Neural cell (in vitro differentiated cells): ENCODE data around the gene RCC2. TPM values are rescaled to one million over a fixed set of nuclear protein-coding genes. Genes with fewer than 3 reads are reported as not detected.

Source experiments
- H2AFZ ChIP-seq: fragments of 200-600, 300-800 bp; sonication (generic), shearing (Covaris generic); 2 replicates; pipeline ENCODE4 v1.6.0; 2014; ENCODE audit warnings: low read depth, mild to moderate bottlenecking, antibody characterized with exemption, low read length, moderate library complexity
- H3F3A ChIP-seq: fragments of 200-600 bp; shearing (Covaris generic); 2 replicates; pipeline ENCODE4 v1.6.1; 2016; ENCODE audit warnings: mild to moderate bottlenecking, moderate library complexity, mixed read lengths, antibody characterized with exemption, low read length; ENCODE audit not compliant: insufficient read depth, poor library complexity, severe bottlenecking
- H3K27ac ChIP-seq: fragments of 200-600, 300-800 bp; sonication (generic), shearing (Covaris generic); 2 replicates; pipeline ENCODE4 v1.5.1; 2014; ENCODE audit warnings: mild to moderate bottlenecking, low read length, moderate library complexity
- H3K27me3 ChIP-seq: fragments of 300-800, 200-600 bp; sonication (generic), shearing (Covaris generic); 2 replicates; pipeline ENCODE4 v1.6.0; 2014; ENCODE audit warnings: mild to moderate bottlenecking, low read depth, low read length, moderate library complexity; ENCODE audit not compliant: insufficient read depth
- H3K36me3 ChIP-seq: fragments of 300-800, 200-600 bp; sonication (generic), shearing (Covaris generic); 2 replicates; pipeline ENCODE4 v1.5.1; 2014; ENCODE audit warnings: mild to moderate bottlenecking, antibody characterized with exemption, low read length, moderate library complexity; ENCODE audit not compliant: insufficient read depth
- H3K4me2 ChIP-seq: fragments of 300-800, 200-600 bp; sonication (generic), shearing (Covaris generic); 2 replicates; pipeline ENCODE4 v1.6.0; 2014; ENCODE audit warnings: mild to moderate bottlenecking, low read length
- H3K4me3 ChIP-seq: fragments of 300-800, 200-600 bp; sonication (generic), shearing (Covaris generic); 2 replicates; pipeline ENCODE4 v1.5.1; 2014; ENCODE audit warnings: mild to moderate bottlenecking, low read length, moderate library complexity
- H3K79me2 ChIP-seq: fragments of 200-600 bp; shearing (Covaris generic); replicated peaks from 2 replicates; pipeline ENCODE4 v1.6.0; 2014; ENCODE audit warnings: mild to moderate bottlenecking, low read length, moderate library complexity; ENCODE audit not compliant: insufficient read depth
- H3K9ac ChIP-seq: fragments of 300-800, 200-600 bp; sonication (generic), shearing (Covaris generic); 2 replicates; pipeline ENCODE4 v1.6.1; 2016; ENCODE audit warnings: mild to moderate bottlenecking, low read length, mixed read lengths
- H3K9me2 ChIP-seq: fragments of 200-600 bp; shearing (Covaris generic); 2 replicates; pipeline ENCODE4 v1.6.1; 2016; ENCODE audit warnings: mild to moderate bottlenecking, low read length, mixed read lengths; ENCODE audit not compliant: insufficient read depth
- H3K9me3 ChIP-seq: fragments of 200-600, 300-800 bp; sonication (generic), shearing (Covaris generic); 2 replicates; pipeline ENCODE4 v1.6.1; 2016; ENCODE audit warnings: mild to moderate bottlenecking, mixed run types, low read length, moderate library complexity, mixed read lengths
- H4K20me1 ChIP-seq: fragments of 200-600 bp; shearing (Covaris generic); 2 replicates; pipeline ENCODE4 v1.6.1; 2016; ENCODE audit warnings: mild to moderate bottlenecking, mixed run types; ENCODE audit not compliant: insufficient read depth
- EP300 ChIP-seq: fragments of 450-650 bp; conservative IDR thresholded peaks from 2 replicates; pipeline ENCODE4 v1.6.1; 2014; ENCODE audit warnings: antibody characterized with exemption, mild to moderate bottlenecking, moderate library complexity; ENCODE audit not compliant: poor library complexity, severe bottlenecking
- MXI1 ChIP-seq: fragments of 450-650 bp; conservative IDR thresholded peaks from 2 replicates; pipeline ENCODE4 v1.6.1; 2014; ENCODE audit warnings: antibody characterized with exemption, mild to moderate bottlenecking; ENCODE audit not compliant: poor library complexity, severe bottlenecking
- POLR2AphosphoS5 ChIP-seq: IDR thresholded peaks from 2 replicates; pipeline ENCODE4 v1.6.1; 2012
- SMC3 ChIP-seq: fragments of 450-650 bp; conservative IDR thresholded peaks from 2 replicates; pipeline ENCODE4 v1.6.1; 2014; ENCODE audit warnings: antibody characterized with exemption, mild to moderate bottlenecking, moderate library complexity; ENCODE audit not compliant: poor library complexity
- polyA plus RNA-seq: library from polyadenylated mRNA; depleted of rRNA; stranded (reverse); fragments of >200 nt; gene quantifications from 2 replicates; pipeline ENCODE4 v1.2.3, GENCODE V29; 2014
- TF ChIP-seq, protein P1 (sequence below): fragments of 450-650 bp; IDR thresholded peaks from 2 replicates; pipeline ENCODE4 v1.5.1; 2014; ENCODE audit warnings: antibody characterized with exemption, mild to moderate bottlenecking, moderate library complexity; ENCODE audit not compliant: poor library complexity, severe bottlenecking
- TF ChIP-seq, protein P2 (sequence below): IDR thresholded peaks from 2 replicates; pipeline ENCODE4 v1.6.1; 2012; ENCODE audit warnings: borderline replicate concordance

Gene RCC2
- polyA plus RNA-seq, 1 donor from 2014 or later: 34.4 TPM

DNA sequence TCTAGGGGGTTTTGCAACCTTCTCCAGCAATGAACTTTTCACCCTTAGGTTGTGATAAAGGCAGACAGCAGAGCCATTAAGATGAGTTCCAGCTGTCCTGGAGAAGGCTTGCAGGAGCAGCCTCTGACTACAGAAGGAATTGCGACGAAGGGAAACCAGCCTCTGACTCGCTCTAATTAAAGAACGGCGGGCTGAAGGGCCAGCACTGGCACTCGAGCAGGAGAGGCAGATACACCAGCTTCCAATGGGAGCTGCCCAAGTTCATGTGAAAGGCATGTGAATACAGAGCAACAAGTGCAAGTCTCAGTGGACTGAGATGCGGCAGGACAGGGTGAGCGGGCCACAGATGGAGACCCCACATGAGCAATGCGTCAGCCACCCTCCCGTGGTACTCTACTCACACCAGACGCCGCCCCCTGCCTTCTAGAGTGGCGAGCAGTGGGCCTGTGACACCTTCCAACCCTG, 15.7 kb downstream of the RCC2 start:
- H3K4me2 ChIP-seq: no peak overlapping the region

DNA sequence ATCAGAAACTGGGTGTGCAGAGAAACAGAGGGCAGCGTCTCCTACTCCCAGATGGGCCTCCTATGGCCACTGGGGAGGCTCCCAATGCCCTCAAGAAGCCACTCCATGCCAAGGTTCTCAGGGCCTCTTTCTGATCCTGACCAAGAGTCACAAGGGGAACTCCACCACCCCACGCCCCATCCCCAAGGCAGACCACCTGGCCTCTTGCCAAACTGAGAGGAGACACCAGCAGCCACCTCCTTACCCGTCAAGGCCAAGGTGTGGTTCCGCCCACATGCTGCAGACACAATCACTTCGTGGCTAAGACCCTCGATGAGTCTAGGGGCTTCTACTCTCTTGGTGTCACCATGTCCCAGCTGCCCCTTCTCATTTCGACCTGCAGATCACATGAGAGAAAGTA, 17.0 kb downstream of the RCC2 start:
- TF ChIP-seq MXI1 (no peak), EP300 (no peak), POLR2AphosphoS5 (no peak), SMC3 (no peak)
- TF ChIP-seq, protein P1, sequence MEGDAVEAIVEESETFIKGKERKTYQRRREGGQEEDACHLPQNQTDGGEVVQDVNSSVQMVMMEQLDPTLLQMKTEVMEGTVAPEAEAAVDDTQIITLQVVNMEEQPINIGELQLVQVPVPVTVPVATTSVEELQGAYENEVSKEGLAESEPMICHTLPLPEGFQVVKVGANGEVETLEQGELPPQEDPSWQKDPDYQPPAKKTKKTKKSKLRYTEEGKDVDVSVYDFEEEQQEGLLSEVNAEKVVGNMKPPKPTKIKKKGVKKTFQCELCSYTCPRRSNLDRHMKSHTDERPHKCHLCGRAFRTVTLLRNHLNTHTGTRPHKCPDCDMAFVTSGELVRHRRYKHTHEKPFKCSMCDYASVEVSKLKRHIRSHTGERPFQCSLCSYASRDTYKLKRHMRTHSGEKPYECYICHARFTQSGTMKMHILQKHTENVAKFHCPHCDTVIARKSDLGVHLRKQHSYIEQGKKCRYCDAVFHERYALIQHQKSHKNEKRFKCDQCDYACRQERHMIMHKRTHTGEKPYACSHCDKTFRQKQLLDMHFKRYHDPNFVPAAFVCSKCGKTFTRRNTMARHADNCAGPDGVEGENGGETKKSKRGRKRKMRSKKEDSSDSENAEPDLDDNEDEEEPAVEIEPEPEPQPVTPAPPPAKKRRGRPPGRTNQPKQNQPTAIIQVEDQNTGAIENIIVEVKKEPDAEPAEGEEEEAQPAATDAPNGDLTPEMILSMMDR: no peak
- TF ChIP-seq, protein P2, sequence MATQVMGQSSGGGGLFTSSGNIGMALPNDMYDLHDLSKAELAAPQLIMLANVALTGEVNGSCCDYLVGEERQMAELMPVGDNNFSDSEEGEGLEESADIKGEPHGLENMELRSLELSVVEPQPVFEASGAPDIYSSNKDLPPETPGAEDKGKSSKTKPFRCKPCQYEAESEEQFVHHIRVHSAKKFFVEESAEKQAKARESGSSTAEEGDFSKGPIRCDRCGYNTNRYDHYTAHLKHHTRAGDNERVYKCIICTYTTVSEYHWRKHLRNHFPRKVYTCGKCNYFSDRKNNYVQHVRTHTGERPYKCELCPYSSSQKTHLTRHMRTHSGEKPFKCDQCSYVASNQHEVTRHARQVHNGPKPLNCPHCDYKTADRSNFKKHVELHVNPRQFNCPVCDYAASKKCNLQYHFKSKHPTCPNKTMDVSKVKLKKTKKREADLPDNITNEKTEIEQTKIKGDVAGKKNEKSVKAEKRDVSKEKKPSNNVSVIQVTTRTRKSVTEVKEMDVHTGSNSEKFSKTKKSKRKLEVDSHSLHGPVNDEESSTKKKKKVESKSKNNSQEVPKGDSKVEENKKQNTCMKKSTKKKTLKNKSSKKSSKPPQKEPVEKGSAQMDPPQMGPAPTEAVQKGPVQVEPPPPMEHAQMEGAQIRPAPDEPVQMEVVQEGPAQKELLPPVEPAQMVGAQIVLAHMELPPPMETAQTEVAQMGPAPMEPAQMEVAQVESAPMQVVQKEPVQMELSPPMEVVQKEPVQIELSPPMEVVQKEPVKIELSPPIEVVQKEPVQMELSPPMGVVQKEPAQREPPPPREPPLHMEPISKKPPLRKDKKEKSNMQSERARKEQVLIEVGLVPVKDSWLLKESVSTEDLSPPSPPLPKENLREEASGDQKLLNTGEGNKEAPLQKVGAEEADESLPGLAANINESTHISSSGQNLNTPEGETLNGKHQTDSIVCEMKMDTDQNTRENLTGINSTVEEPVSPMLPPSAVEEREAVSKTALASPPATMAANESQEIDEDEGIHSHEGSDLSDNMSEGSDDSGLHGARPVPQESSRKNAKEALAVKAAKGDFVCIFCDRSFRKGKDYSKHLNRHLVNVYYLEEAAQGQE: no peak
- Histone ChIP-seq H3K27me3 (no peaks in the 10 kb centered on the region), H4K20me1 (no peaks in the 10 kb centered on the region), H3K4me2 (no peak overlapping the region), H3K9me2 (no peaks in the 10 kb centered on the region), H3K27ac (no peak overlapping the region), H3K36me3 (no peaks in the 10 kb centered on the region), H3K4me3 (no peak overlapping the region), H3K9me3 (no peaks in the 10 kb centered on the region), H3K79me2 (no peaks in the 10 kb centered on the region), H3F3A (no peaks in the 10 kb centered on the region), H3K9ac (no peak overlapping the region), H2AFZ (no peak overlapping the region)

More for the DNA sequence above, 15.7 kb downstream of the RCC2 start:
- Histone ChIP-seq H3K9me2 (no peaks in the 10 kb centered on the region), H3K9ac (no peak overlapping the region), H2AFZ (no peak overlapping the region), H3K4me3 (no peak overlapping the region), H3K27me3 (no peaks in the 10 kb centered on the region), H3K27ac (no peak overlapping the region), H3F3A (no peaks in the 10 kb centered on the region), H3K79me2 (no peaks in the 10 kb centered on the region), H4K20me1 (no peaks in the 10 kb centered on the region), H3K9me3 (no peaks in the 10 kb centered on the region), H3K36me3 (no peaks in the 10 kb centered on the region)
- no peak for TF ChIP-seq EP300

DNA sequence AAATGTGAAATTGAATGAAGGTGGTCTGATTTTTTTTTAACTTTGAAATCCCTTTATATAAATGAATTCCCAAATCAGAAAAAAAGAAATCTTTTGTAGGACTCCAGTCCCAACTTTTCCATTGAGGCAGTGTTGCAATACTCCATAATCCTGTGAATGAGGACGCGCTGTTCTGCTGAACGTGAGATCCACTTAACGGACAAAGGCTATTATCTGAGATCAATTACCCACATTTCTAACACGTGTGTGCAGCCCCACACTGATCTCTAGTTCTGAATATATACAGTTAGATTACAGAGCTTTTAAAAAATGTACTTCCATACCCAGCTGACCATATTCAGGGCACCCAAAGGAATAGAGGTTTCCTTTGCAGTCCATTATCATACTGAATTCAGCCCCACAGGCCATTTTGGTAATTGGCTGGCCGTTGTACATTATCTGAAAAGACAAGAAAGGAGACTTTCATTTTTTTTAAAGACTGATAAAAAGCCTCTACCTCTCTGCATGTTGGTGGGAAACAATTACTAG, 19.0 kb downstream of the RCC2 start:
- H3K36me3 ChIP-seq: no peaks in the 10 kb centered on the region
- no peaks in the 10 kb centered on the region for H3K79me2 ChIP-seq
- H3F3A ChIP-seq: no peaks in the 10 kb centered on the region
- H3K9ac ChIP-seq: no peak overlapping the region
- H3K4me3 ChIP-seq: no peak overlapping the region
- TF ChIP-seq EP300 (no peak), POLR2AphosphoS5 (no peak)
- TF ChIP-seq, protein P1: no peak
- H3K27me3 ChIP-seq: no peaks in the 10 kb centered on the region
- no peak overlapping the region for H3K27ac ChIP-seq
- H3K9me2 ChIP-seq: no peaks in the 10 kb centered on the region
- no peaks in the 10 kb centered on the region for H4K20me1 ChIP-seq
- H3K9me3 ChIP-seq: no peaks in the 10 kb centered on the region
- H3K4me2 ChIP-seq: no peak overlapping the region
- no peak overlapping the region for H2AFZ ChIP-seq
